SK-N-SH (cell line): ENCODE measurements around the gene DSCAM. TPM values are rescaled to one million over a fixed set of nuclear protein-coding genes. Genes with fewer than 3 reads are reported as not detected.

ENCODE experiments used
- CTCF ChIA-PET: fragments of 300-600, 350-600 bp; formaldehyde crosslinking; extraction: SDS; loops from one replicate; lab custom pipeline; 2021; lab: Yijun Ruan, JAX
- POLR2A ChIA-PET: fragments of 350-600 bp; sonication (Branson Sonifier 250); formaldehyde crosslinking; extraction: SDS; loops from one replicate; lab custom pipeline; 2020; ENCODE audit warnings: antibody characterized with exemption, inconsistent platforms; lab: Yijun Ruan, JAX
- DNase-seq: peaks from one replicate; pipeline ENCODE4 v3.0.0; 2012
- H2AFZ ChIP-seq: fragments of 200-600 bp; sonication (generic); 2 replicates; pipeline ENCODE4 v1.8.1; 2016; ENCODE audit warnings: antibody characterized with exemption, mild to moderate bottlenecking, low read depth
- H3F3A ChIP-seq: fragments of 200-600 bp; sonication (generic); replicated peaks from 2 replicates; pipeline ENCODE3; 2016; ENCODE audit warnings: antibody characterized with exemption, mild to moderate bottlenecking; ENCODE audit not compliant: insufficient read depth
- H3K27ac ChIP-seq, 2 experiments: fragments of 200-500 bp in 1 of 2; fragments of 200-600 bp in 1 of 2; sonication (Bioruptor generic) in 1 of 2; sonication (generic), shearing (Covaris generic) in 1 of 2; 2 replicates each; pipeline versions ENCODE4 v1.5.1 to v1.6.1; 2014 to 2016; ENCODE audit warnings: low read depth in 2 of 2, inconsistent platforms in 1 of 2, low read length in 1 of 2, mild to moderate bottlenecking in 1 of 2, mixed read lengths in 1 of 2
- H3K27me3 ChIP-seq: fragments of 200-600 bp; sonication (generic), shearing (Covaris generic); 2 replicates; pipeline ENCODE4 v1.6.1; 2016; ENCODE audit warnings: mixed run types; ENCODE audit not compliant: insufficient read depth
- H3K36me3 ChIP-seq, 2 experiments: fragments of 200-500 bp in 1 of 2; fragments of 200-600 bp in 1 of 2; sonication (Bioruptor generic) in 1 of 2; sonication (generic) in 1 of 2; replicated peaks in 1 of 2; 2 replicates each; pipeline versions ENCODE3 to v1.5.1; 2014 to 2016; ENCODE audit warnings: low read length in 1 of 2, mild to moderate bottlenecking in 1 of 2; ENCODE audit not compliant: insufficient read depth in 2 of 2, control insufficient read depth in 1 of 2
- H3K4me1 ChIP-seq, 2 experiments: fragments of 200-500 bp in 1 of 2; fragments of 200-600 bp in 1 of 2; sonication (Bioruptor generic) in 1 of 2; sonication (generic), shearing (Covaris generic) in 1 of 2; 2 replicates each; pipeline versions ENCODE4 v1.5.1 to v1.6.1; 2014 to 2016; ENCODE audit warnings: low read depth in 1 of 2, low read length in 1 of 2, mixed run types in 1 of 2; ENCODE audit not compliant: insufficient read depth in 2 of 2, control insufficient read depth in 1 of 2
- H3K4me2 ChIP-seq: fragments of 200-600 bp; sonication (generic), shearing (Covaris generic); 2 replicates; pipeline ENCODE4 v1.6.1; 2017; ENCODE audit warnings: mixed run types
- H3K4me3 ChIP-seq, 2 experiments: fragments of 200-500 bp in 1 of 2; fragments of 200-600 bp in 1 of 2; sonication (Bioruptor generic) in 1 of 2; sonication (generic), shearing (Covaris generic) in 1 of 2; 2 replicates each; pipeline versions ENCODE4 v1.5.1 to v1.8.1; 2014 to 2016; ENCODE audit warnings: low read depth in 2 of 2, inconsistent platforms in 1 of 2, low read length in 1 of 2, mild to moderate bottlenecking in 1 of 2, mixed read lengths in 1 of 2, moderate library complexity in 1 of 2
- H3K79me2 ChIP-seq: fragments of 200-600 bp; sonication (generic); 2 replicates; pipeline ENCODE4 v1.8.1; 2017; ENCODE audit warnings: mild to moderate bottlenecking; ENCODE audit not compliant: insufficient read depth
- H3K9ac ChIP-seq: fragments of 200-600 bp; sonication (generic); 2 replicates; pipeline ENCODE4 v1.6.1; 2017; ENCODE audit warnings: mixed run types
- H3K9me2 ChIP-seq: fragments of 200-600 bp; sonication (generic); 2 replicates; pipeline ENCODE4 v1.6.1; 2017; ENCODE audit warnings: mixed run types
- H3K9me3 ChIP-seq: fragments of 200-600 bp; sonication (generic); 2 replicates; pipeline ENCODE4 v1.6.1; 2017; ENCODE audit warnings: mixed run types, mild to moderate bottlenecking, moderate library complexity
- H4K20me1 ChIP-seq: fragments of 200-600 bp; sonication (generic); 2 replicates; pipeline ENCODE4 v1.6.1; 2017; ENCODE audit warnings: mild to moderate bottlenecking, mixed run types; ENCODE audit not compliant: insufficient read depth
- CHD2 ChIP-seq: fragments of 150-350 bp; IDR thresholded peaks from 2 replicates; pipeline ENCODE4 v1.6.1; 2018; ENCODE audit warnings: low read length; ENCODE audit not compliant: partially characterized antibody
- CTCF ChIP-seq: fragments of 200-600 bp; sonication (generic); IDR thresholded peaks from 2 replicates; pipeline ENCODE4 v1.6.1; 2017; ENCODE audit warnings: antibody characterized with exemption, mild to moderate bottlenecking, moderate library complexity
- FOXJ3 ChIP-seq: sonication (generic); formaldehyde crosslinking; IDR thresholded peaks from 2 replicates; pipeline ENCODE4 v1.5.1; 2020; ENCODE audit warnings: mild to moderate bottlenecking, missing genetic modification reagents
- FOXM1 ChIP-seq: IDR thresholded peaks from 2 replicates; pipeline ENCODE4 v1.4.0; 2012; ENCODE audit warnings: low read depth, mild to moderate bottlenecking
- IRF3 ChIP-seq: fragments of 150-350 bp; IDR thresholded peaks from 2 replicates; pipeline ENCODE4 v1.6.1; 2016; ENCODE audit warnings: mild to moderate bottlenecking, low read depth, low read length
- MAX ChIP-seq: IDR thresholded peaks from 2 replicates; pipeline ENCODE4 v1.4.0; 2012; ENCODE audit warnings: low read depth
- MXI1 ChIP-seq: IDR thresholded peaks from 2 replicates; pipeline ENCODE4 v1.6.1; 2012; ENCODE audit warnings: mild to moderate bottlenecking, low read depth, low read length, improper control_type of control experiment
- NFIC ChIP-seq: IDR thresholded peaks from 2 replicates; pipeline ENCODE4 v1.4.0; 2012; ENCODE audit warnings: borderline replicate concordance
- RAD21 ChIP-seq: IDR thresholded peaks from 2 replicates; pipeline ENCODE4 v1.6.1; 2012; ENCODE audit warnings: mild to moderate bottlenecking, low read length
- RXRA ChIP-seq: IDR thresholded peaks from 2 replicates; pipeline ENCODE4 v1.4.0; 2012; ENCODE audit warnings: low read depth, mild to moderate bottlenecking, borderline replicate concordance
- TEAD4 ChIP-seq: IDR thresholded peaks from 2 replicates; pipeline ENCODE4 v1.4.0; 2012; ENCODE audit warnings: mild to moderate bottlenecking, borderline replicate concordance; ENCODE audit not compliant: insufficient read depth
- YY1 ChIP-seq: IDR thresholded peaks from 2 replicates; pipeline ENCODE4 v1.4.0; 2012; ENCODE audit warnings: low read depth, mild to moderate bottlenecking
- WGBS: methylation state at CpG from one replicate; pipeline ENCODE4 v1.1.6; 2017; ENCODE audit warnings: low lambda C conversion rate; 5-methylcytosine and 5-hydroxymethylcytosine counted together
- polyA plus RNA-seq, 3 experiments: library from polyadenylated mRNA; depleted of rRNA; stranded (reverse); fragments of >200 nt; gene quantifications; 2 replicates each; pipeline ENCODE4 v1.2.3, GENCODE V29; 2012

Gene DSCAM
- polyA plus RNA-seq, 1 of the 3 experiments (the other 2 are of a cell fraction), result not detected

DNA sequence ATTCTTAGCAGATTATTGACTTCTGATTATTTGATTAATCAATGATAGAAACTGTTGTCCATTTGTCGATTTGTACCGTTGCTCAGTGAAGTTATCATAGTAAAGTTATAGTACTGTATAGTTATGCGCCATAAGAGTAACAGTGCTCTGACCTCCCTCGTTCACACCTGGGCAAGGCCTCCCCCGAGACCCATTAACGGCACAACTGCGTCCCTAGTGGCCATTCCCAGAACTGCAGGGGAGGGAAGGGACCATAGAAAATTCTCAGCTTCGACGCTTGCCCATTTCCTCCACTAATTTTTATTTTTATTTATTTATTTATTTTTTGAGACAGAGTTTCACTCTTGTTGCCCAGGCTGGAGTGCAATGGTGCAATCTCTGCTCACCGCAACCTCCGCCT, 334.4 kb downstream of the DSCAM start:
- no peaks in the 10 kb centered on the region for H3K36me3 ChIP-seq
- no peaks in the 10 kb centered on the region for H3F3A ChIP-seq
- ChIA-PET POLR2A (no interaction called here), CTCF (interaction anchor here (0.6 to 1.0 kb wide), 5 partner anchors 10 to 557 kb away, joined by 3 to 10 read pairs (median 3); no protein-coding TSS in a partner anchor)
- no peaks in the 10 kb centered on the region for H3K9me2 ChIP-seq
- DNase-seq, result peak; percentile 33
- H4K20me1 ChIP-seq, result no peaks in the 10 kb centered on the region
- H3K79me2 ChIP-seq, result no peaks in the 10 kb centered on the region
- no peak overlapping the region for H3K4me2 ChIP-seq
- no peak overlapping the region for H3K4me3 ChIP-seq
- no peak overlapping the region for H2AFZ ChIP-seq
- no peaks in the 10 kb centered on the region for H3K9me3 ChIP-seq
- H3K27me3 ChIP-seq, result no peaks in the 10 kb centered on the region
- WGBS, result 65% methylated on average over 11 of the region's 11 CpGs
- H3K9ac ChIP-seq, result no peak overlapping the region
- no peak overlapping the region for H3K27ac ChIP-seq
- TF ChIP-seq TEAD4, result no peak
- TF ChIP-seq FOXM1, result no peak
- peak; percentile 32; the same call in 1 of the 2 replicates for TF ChIP-seq RAD21
- TF ChIP-seq NFIC, result no peak
- TF ChIP-seq CTCF, result peak; percentile 39
- TF ChIP-seq MAX, result no peak
- TF ChIP-seq IRF3, result no peak
- no peak for TF ChIP-seq FOXJ3 (CRISPR knock-in tag)
- peaks cover 0 to 6% of the 10 kb centered on the region in 2 experiments; a peak in 2 of 4 replicates for H3K4me1 ChIP-seq

DNA sequence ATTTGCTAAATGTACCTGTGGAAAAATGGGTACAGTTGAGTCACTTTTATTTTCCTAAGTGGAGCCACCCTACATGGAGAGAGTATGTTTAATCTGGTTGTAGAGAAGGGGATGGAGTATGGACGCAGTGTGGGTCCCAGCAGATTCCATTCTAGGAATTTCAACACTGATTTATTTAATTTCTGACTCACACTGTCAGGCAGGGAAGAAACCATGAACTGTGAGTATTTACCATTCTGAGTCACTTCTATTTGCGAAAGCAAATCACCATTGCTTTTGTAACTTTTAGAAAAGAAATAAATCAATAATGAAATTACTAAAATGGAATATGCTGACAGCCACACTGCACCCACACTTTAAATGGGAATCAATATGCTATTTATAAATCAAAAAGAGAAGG, 339.0 kb downstream of the DSCAM start:
- Histone ChIP-seq H3K9me2 (no peaks in the 10 kb centered on the region), H3K9ac (no peak overlapping the region), H3K4me1 (peaks cover 0 to 3% of the 10 kb centered on the region in 2 experiments; a peak in 2 of 4 replicates), H3K9me3 (no peaks in the 10 kb centered on the region)
- POLR2A ChIA-PET, result no interaction called here
- no peak for DNase-seq
- no peak for TF ChIP-seq RXRA
- no peak for TF ChIP-seq RAD21
- TF ChIP-seq CHD2, result no peak
- TF ChIP-seq CTCF, result no peak
- no peak for TF ChIP-seq FOXM1
- TF ChIP-seq YY1, result no peak
- no peak for TF ChIP-seq MXI1
- TF ChIP-seq, all 33 proteins: peak for 0
- Histone ChIP-seq H3K27me3 (no peaks in the 10 kb centered on the region), H3K27ac (no peak overlapping the region), H3K36me3 (no peaks in the 10 kb centered on the region), H3K79me2 (no peaks in the 10 kb centered on the region), H4K20me1 (no peaks in the 10 kb centered on the region), H3K4me3 (no peak overlapping the region), H2AFZ (no peak overlapping the region), H3K4me2 (no peak overlapping the region), H3F3A (no peaks in the 10 kb centered on the region)
- CTCF ChIA-PET, result interaction anchor here (1.5 kb wide), 1 partner anchor 40 kb away, joined by 3 read pairs; no protein-coding TSS in a partner anchor
- 30% methylated on average over 2 of the region's 2 CpGs for WGBS
